K562 treated with DMSO at 1 percent for 48 hours (cell line): ENCODE data around the gene SPATA17. TPM values are rescaled to one million over a fixed set of nuclear protein-coding genes. Genes with fewer than 3 reads are reported as not detected.

ENCODE experiments used
- total RNA-seq: library from RNA; unstranded; fragments of 300-600 nt; gene quantifications from 2 replicates; pipeline ENCODE4 v1.2.3, GENCODE V29; 2022; ENCODE audit warnings: low replicate concordance; ENCODE audit errors: extremely low read depth

The SPATA17 gene, protein sequence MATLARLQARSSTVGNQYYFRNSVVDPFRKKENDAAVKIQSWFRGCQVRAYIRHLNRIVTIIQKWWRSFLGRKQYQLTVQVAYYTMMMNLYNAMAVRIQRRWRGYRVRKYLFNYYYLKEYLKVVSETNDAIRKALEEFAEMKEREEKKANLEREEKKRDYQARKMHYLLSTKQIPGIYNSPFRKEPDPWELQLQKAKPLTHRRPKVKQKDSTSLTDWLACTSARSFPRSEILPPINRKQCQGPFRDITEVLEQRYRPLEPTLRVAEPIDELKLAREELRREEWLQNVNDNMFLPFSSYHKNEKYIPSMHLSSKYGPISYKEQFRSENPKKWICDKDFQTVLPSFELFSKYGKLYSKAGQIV
- total RNA-seq, result not detected in 2 replicates

DNA sequence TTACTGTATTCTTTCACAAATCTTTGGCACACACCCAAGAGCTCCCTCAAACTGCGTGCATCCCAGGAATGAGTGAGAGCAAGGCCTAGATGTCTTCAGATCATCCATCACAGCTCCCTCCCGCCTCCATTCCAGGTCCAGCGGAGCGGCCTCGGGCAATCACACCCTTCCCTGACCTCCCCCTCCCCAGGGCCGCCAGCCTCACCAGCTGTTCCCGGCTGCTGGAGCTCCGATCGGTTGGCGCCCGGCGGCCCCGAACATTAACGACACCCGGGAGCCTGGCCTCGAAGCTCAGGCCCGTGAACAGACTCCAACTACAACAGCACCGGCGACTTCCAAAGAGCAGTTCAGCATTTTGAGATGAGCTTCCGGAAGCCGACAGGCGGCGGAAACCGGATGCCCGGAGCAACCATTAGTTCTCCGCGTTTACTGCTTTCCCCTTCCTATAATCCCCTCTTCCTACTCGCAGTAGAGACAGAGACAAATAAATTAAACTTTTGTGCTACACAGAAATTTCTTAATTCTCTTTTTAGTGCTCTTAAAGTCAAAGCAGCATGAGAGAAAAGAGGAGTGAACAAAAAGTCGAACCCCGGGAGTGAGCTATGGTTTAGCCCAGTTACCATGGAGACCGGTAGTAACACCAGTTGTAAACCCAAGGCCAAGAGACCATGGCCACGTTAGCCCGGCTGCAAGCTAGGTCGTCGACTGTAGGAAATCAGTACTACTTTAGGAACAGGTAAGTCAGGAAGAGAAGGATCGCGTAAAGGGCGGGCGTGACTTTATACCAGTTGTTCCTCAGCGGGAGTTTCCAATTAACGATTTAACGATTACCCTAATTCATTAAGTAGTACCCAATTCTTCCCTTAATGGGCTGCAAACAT lies at the start of gene SPATA17, which contains the start of gene GPATCH2:
TSS of gene SPATA17 (plus strand) at position 634 of the 881 bp plus-strand sequence. CDS start at position 669, 35 bp downstream.
TSS of gene GPATCH2 (minus strand) at position 380 of the 881 bp plus-strand sequence. CDS start at position 261, 119 bp downstream.

Other genes starting within 250 kb of the SPATA17 start
- gene GPATCH2, start 254 bp upstream of the SPATA17 start, total RNA-seq, result not detected in 2 replicates